ENCODE data around the gene EDN1.

- TF ChIP-seq POLR2A (IDR thresholded peaks at IDR 0.05; ENCODE audit: low read depth, low read length) (no peak), CEBPB (IDR thresholded peaks at IDR 0.05; ENCODE audit: low read depth, low read length) (no peak), FOS (IDR thresholded peaks at IDR 0.05; ENCODE audit: low read depth, low read length) (no peak), MAFK (IDR thresholded peaks at IDR 0.05; ENCODE audit: low read depth, low read length) (no peak)
- TF ChIP-seq, protein P1, sequence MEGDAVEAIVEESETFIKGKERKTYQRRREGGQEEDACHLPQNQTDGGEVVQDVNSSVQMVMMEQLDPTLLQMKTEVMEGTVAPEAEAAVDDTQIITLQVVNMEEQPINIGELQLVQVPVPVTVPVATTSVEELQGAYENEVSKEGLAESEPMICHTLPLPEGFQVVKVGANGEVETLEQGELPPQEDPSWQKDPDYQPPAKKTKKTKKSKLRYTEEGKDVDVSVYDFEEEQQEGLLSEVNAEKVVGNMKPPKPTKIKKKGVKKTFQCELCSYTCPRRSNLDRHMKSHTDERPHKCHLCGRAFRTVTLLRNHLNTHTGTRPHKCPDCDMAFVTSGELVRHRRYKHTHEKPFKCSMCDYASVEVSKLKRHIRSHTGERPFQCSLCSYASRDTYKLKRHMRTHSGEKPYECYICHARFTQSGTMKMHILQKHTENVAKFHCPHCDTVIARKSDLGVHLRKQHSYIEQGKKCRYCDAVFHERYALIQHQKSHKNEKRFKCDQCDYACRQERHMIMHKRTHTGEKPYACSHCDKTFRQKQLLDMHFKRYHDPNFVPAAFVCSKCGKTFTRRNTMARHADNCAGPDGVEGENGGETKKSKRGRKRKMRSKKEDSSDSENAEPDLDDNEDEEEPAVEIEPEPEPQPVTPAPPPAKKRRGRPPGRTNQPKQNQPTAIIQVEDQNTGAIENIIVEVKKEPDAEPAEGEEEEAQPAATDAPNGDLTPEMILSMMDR (conservative IDR thresholded peaks at IDR 0.05; ENCODE audit: low read depth, low read length): no peak
Measured at GRCh38 chr6:12335717-12336116, 45.6 kb downstream of the EDN1 start.

Data from IMR-90 (cell line).